ENCODE results near the gene B4GALT7. TPM values are rescaled to one million over a fixed set of nuclear protein-coding genes. Genes with fewer than 3 reads are reported as not detected.

B4GALT7 gene
- total RNA-seq, 1 donor from 2014 or later: 17.2 TPM

GRCh38 chr5:177568326-177568725, 31.6 kb upstream of the B4GALT7 start:
- H3K36me3 ChIP-seq: no peaks in the 10 kb centered on the region
- H3K27me3 ChIP-seq (ENCODE audit: low read depth): peaks cover 35% of the 10 kb centered on the region
- intact Hi-C loops (cut with micrococcal nuclease): no loop called here
- no peaks in the 10 kb centered on the region for H3K9me3 ChIP-seq (replicated peaks)
- no peak for DNase-seq
- H3K27ac ChIP-seq (replicated peaks): no peak overlapping the region
- H3K4me1 ChIP-seq: no peaks in the 10 kb centered on the region
- TF ChIP-seq CTCF (IDR thresholded peaks at IDR 0.05; ENCODE audit: borderline replicate concordance): no peak
- H3K4me3 ChIP-seq: no peak overlapping the region

GRCh38 chr5:177569894-177570293, 30.0 kb upstream of the B4GALT7 start:
- Histone ChIP-seq H3K36me3 (no peaks in the 10 kb centered on the region), H3K27me3 (ENCODE audit: low read depth) (peaks cover 25% of the 10 kb centered on the region), H3K9me3 (replicated peaks) (no peaks in the 10 kb centered on the region), H3K4me1 (no peaks in the 10 kb centered on the region), H3K27ac (replicated peaks) (no peak overlapping the region), H3K4me3 (no peak overlapping the region)
- TF ChIP-seq CTCF (IDR thresholded peaks at IDR 0.05; ENCODE audit: borderline replicate concordance): no peak
- DNase-seq: no peak
- intact Hi-C loops (cut with micrococcal nuclease): no loop called here

GRCh38 chr5:177575488-177575887, 24.4 kb upstream of the B4GALT7 start:
- Histone ChIP-seq H3K9me3 (replicated peaks) (no peaks in the 10 kb centered on the region), H3K4me3 (no peak overlapping the region), H3K4me1 (no peaks in the 10 kb centered on the region), H3K36me3 (no peaks in the 10 kb centered on the region), H3K27ac (replicated peaks) (no peak overlapping the region), H3K27me3 (ENCODE audit: low read depth) (peaks cover 10% of the 10 kb centered on the region)
- no peak for TF ChIP-seq CTCF (IDR thresholded peaks at IDR 0.05; ENCODE audit: borderline replicate concordance)
- DNase-seq: no peak
- intact Hi-C loops (cut with micrococcal nuclease): no loop called here

- peaks cover 10% of the 10 kb centered on the region for H3K27me3 ChIP-seq (ENCODE audit: low read depth)
- no peaks in the 10 kb centered on the region for H3K9me3 ChIP-seq (replicated peaks)
- TF ChIP-seq CTCF (IDR thresholded peaks at IDR 0.05; ENCODE audit: borderline replicate concordance): no peak
- H3K4me3 ChIP-seq: no peak overlapping the region
- no peak overlapping the region for H3K27ac ChIP-seq (replicated peaks)
- H3K36me3 ChIP-seq: no peaks in the 10 kb centered on the region
- intact Hi-C loops (cut with micrococcal nuclease): no loop called here
- H3K4me1 ChIP-seq: no peaks in the 10 kb centered on the region
- no peak for DNase-seq
Measured at GRCh38 chr5:177576169-177576568, 23.8 kb upstream of the B4GALT7 start.

- intact Hi-C loops (cut with micrococcal nuclease): no loop called here
- H3K27me3 ChIP-seq (ENCODE audit: low read depth): peaks cover 16% of the 10 kb centered on the region
- no peaks in the 10 kb centered on the region for H3K36me3 ChIP-seq
- no peak for DNase-seq
- H3K9me3 ChIP-seq (replicated peaks): no peaks in the 10 kb centered on the region
- no peak for TF ChIP-seq CTCF (IDR thresholded peaks at IDR 0.05; ENCODE audit: borderline replicate concordance)
- H3K4me3 ChIP-seq: no peak overlapping the region
- no peak overlapping the region for H3K27ac ChIP-seq (replicated peaks)
- H3K4me1 ChIP-seq: no peaks in the 10 kb centered on the region
Measured at GRCh38 chr5:177578316-177578715, 21.6 kb upstream of the B4GALT7 start.
